Activated CD8-positive, alpha-beta T cell treated with anti-CD3 and anti-CD28 coated beads for 36 hours (primary cell): Measurements from ENCODE around the gene C1orf35. TPM values are rescaled to one million over a fixed set of nuclear protein-coding genes. Genes with fewer than 3 reads are reported as not detected.

Experiments used
- ATAC-seq: fragments of 200-7000 bp; cut with Tn5 transposase; one replicate; pipeline ENCODE4 v1.10.0; 2021; ENCODE audit warnings: mild to moderate bottlenecking, moderate library complexity
- CTCF ChIA-PET: fragments of 350-600 bp; sonication (Branson Sonifier 250); formaldehyde crosslinking; loops from one replicate; lab custom pipeline; 2021; ENCODE audit warnings: antibody characterized with exemption; lab: Charles Lee
- POLR2A ChIA-PET: fragments of 350-600 bp; sonication (Branson Sonifier 250); formaldehyde crosslinking; loops from one replicate; lab custom pipeline; 2021; ENCODE audit warnings: antibody characterized with exemption; lab: Charles Lee
- DNase-seq: peaks from one replicate; pipeline ENCODE4 v3.0.0-alpha.2; 2020
- H3K27ac Mint-ChIP-seq: one replicate; pipeline ENCODE4 v1.8.0; 2021; ENCODE audit warnings: mild to moderate bottlenecking, mixed read lengths
- H3K27me3 Mint-ChIP-seq: one replicate; pipeline ENCODE4 v1.8.0; 2021; ENCODE audit warnings: mixed read lengths
- H3K36me3 Mint-ChIP-seq: one replicate; pipeline ENCODE4 v1.8.0; 2021; ENCODE audit warnings: low read depth, mixed read lengths
- H3K4me1 Mint-ChIP-seq: one replicate; pipeline ENCODE4 v1.8.0; 2021; ENCODE audit warnings: low read depth, mixed read lengths
- H3K4me3 Mint-ChIP-seq: one replicate; pipeline ENCODE4 v1.8.0; 2021; ENCODE audit warnings: mild to moderate bottlenecking, moderate library complexity, mixed read lengths
- H3K9me3 Mint-ChIP-seq: one replicate; pipeline ENCODE4 v1.8.0; 2021; ENCODE audit warnings: mixed read lengths
- intact Hi-C: fragments of 100-400 bp; cut with micrococcal nuclease; formaldehyde crosslinking; loops from one replicate; pipeline ENCODE4 v1.10.0; 2022
- total RNA-seq, 2 experiments: library from RNA; stranded (reverse); gene quantifications; one replicate each; pipeline ENCODE4 v1.2.3, GENCODE V29; 2021
- TF ChIP-seq, protein P1 (sequence below): fragments of 200-600 bp; IDR thresholded peaks from one replicate; pipeline ENCODE4 v1.8.0; 2022; ENCODE audit warnings: antibody characterized with exemption, mild to moderate bottlenecking

The C1orf35 gene
- total RNA-seq, 2 experiments from 2014 or later, result 22.2 to 23.5 TPM

DNA sequence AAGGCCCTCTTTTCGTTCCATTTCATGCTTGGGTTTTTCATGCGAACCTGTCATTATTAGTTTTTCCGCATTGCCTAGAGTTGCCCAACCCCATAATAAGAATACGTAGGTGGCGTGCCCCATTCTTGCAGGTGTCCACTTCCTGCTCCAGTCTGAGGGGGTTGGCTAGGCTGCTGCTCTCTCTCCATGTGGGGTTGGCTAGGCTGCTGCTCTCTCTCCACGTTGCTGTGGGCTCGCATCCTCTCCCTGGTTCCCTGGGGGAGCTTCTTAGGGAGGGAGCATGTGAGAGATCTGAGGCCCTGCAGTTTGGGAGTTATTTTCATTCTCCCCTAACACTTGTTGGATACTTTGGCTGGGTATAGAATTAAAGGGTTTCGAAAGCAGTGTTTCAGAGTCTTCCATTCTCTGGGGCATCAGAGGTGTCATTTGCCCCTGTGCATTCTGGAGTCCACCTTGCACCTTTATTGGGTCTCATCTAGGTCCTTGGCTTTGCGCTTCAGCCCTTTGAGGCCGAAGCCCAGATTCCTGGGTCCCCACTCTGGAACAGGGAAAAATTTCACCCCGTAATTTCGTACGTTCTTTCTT is 8.6 kb downstream of the C1orf35 start:
- Mint-ChIP-seq H3K4me1 (peaks cover 42% of the 10 kb centered on the region), H3K36me3 (peaks cover 84% of the 10 kb centered on the region), H3K9me3 (peaks cover 14% of the 10 kb centered on the region), H3K4me3 (no peak overlapping the region), H3K27ac (no peak overlapping the region), H3K27me3 (no peaks in the 10 kb centered on the region)
- TF ChIP-seq, protein P1, sequence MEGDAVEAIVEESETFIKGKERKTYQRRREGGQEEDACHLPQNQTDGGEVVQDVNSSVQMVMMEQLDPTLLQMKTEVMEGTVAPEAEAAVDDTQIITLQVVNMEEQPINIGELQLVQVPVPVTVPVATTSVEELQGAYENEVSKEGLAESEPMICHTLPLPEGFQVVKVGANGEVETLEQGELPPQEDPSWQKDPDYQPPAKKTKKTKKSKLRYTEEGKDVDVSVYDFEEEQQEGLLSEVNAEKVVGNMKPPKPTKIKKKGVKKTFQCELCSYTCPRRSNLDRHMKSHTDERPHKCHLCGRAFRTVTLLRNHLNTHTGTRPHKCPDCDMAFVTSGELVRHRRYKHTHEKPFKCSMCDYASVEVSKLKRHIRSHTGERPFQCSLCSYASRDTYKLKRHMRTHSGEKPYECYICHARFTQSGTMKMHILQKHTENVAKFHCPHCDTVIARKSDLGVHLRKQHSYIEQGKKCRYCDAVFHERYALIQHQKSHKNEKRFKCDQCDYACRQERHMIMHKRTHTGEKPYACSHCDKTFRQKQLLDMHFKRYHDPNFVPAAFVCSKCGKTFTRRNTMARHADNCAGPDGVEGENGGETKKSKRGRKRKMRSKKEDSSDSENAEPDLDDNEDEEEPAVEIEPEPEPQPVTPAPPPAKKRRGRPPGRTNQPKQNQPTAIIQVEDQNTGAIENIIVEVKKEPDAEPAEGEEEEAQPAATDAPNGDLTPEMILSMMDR, result no peak
- DNase-seq (peak; percentile 0), ATAC-seq (no peak)
- intact Hi-C loops, result no loop called here
- POLR2A ChIA-PET, result interaction anchor here (1.0 to 5.6 kb wide), 3 partner anchors 8 to 12 kb away, joined by 3 to 40 read pairs (median 4); partner anchors contain the start of gene ARF1
- CTCF ChIA-PET, result interaction anchor here (1.3 kb wide), 1 partner anchor 96 kb away, joined by 3 read pairs; no protein-coding TSS in a partner anchor

GRCh38 chr1:228093050-228093906 is 9.8 kb downstream of the C1orf35 start:
- Mint-ChIP-seq H3K9me3 (peaks cover 14% of the 10 kb centered on the region), H3K36me3 (peaks cover 84% of the 10 kb centered on the region), H3K4me3 (no peak overlapping the region), H3K27ac (no peak overlapping the region), H3K4me1 (peaks cover 54% of the 10 kb centered on the region), H3K27me3 (no peaks in the 10 kb centered on the region)
- CTCF ChIA-PET, result interaction anchor here (1.3 to 2.9 kb wide), 2 partner anchors 94 to 95 kb away, joined by 3 to 10 read pairs; no protein-coding TSS in a partner anchor
- ATAC-seq, result no peak
- TF ChIP-seq, protein P1, result no peak
- DNase-seq, result peak; percentile 1
- intact Hi-C loops, result no loop called here
- POLR2A ChIA-PET, result interaction anchor here (4.9 to 5.6 kb wide), 2 partner anchors 6 to 10 kb away, joined by 40 to 51 read pairs; partner anchors contain the start of gene ARF1

DNA sequence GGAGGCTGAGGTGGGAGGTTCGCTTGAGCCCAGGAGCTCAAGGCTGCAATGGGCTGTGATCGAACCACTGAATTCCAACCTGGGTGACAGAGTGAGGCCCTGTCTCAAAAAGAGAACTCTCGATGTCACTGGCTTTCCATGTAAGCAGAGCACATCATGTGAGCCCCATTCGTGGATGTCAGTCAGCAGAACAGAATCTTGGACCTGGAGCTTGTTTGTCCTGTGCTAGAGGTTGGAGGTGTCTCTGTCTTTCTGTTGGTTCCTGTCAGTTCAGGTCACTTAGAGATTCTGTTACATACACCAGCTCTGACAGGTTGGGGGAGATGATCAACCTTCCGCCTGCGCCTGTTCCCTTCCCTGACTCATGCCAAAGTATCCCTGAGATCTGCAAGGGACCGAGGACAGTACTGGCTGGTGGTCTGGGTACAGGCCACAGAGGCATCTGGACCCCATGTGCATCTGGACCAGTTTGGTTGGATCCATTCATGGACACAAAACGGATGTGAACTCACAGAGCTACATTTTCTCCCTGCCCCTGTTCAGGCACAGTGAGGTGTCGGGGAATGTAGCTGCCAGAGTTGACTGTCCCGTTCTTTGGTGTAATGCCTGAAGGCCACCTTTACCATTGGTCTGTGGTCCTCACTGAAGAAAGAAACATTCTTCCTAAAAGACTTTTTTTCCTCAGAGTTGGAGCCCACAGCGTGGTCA is 10.6 kb downstream of the C1orf35 start:
- TF ChIP-seq, protein P1, result no peak
- intact Hi-C loops, result no loop called here
- Mint-ChIP-seq H3K27ac (peak overlapping the region; percentile 25), H3K36me3 (peaks cover 85% of the 10 kb centered on the region), H3K9me3 (peaks cover 14% of the 10 kb centered on the region), H3K4me1 (peaks cover 62% of the 10 kb centered on the region), H3K27me3 (no peaks in the 10 kb centered on the region), H3K4me3 (no peak overlapping the region)
- ChIA-PET POLR2A (interaction anchor here (0.7 to 5.6 kb wide), 4 partner anchors 7 to 74 kb away, joined by 3 to 51 read pairs (median 22); partner anchors contain the start of genes ARF1 and IBA57), CTCF (interaction anchor here (1.2 to 2.9 kb wide), 2 partner anchors 93 to 365 kb away, joined by 3 to 10 read pairs; no protein-coding TSS in a partner anchor)
- ATAC-seq, result no peak
- DNase-seq, result no peak

GRCh38 chr1:228091084-228091483 is 12.0 kb downstream of the C1orf35 start:
- Mint-ChIP-seq H3K27ac (peak overlapping the region; percentile 25), H3K4me1 (peaks cover 74% of the 10 kb centered on the region), H3K4me3 (no peak overlapping the region), H3K36me3 (peaks cover 89% of the 10 kb centered on the region), H3K27me3 (no peaks in the 10 kb centered on the region), H3K9me3 (peaks cover 14% of the 10 kb centered on the region)
- no peak for ATAC-seq
- ChIA-PET POLR2A (interaction anchor here (1.9 to 5.6 kb wide), 4 partner anchors 8 to 75 kb away, joined by 5 to 51 read pairs (median 24); partner anchors contain the start of genes ARF1 and IBA57), CTCF (interaction anchor here (1.0 to 2.9 kb wide), 3 partner anchors 11 to 91 kb away, joined by 3 to 10 read pairs (median 4); no protein-coding TSS in a partner anchor)
- no peak for DNase-seq
- TF ChIP-seq, protein P1, result no peak
- intact Hi-C loops, result no loop called here
